Effector memory CD8-positive, alpha-beta T cell (primary cell): ENCODE data around the gene PDLIM1.

ENCODE experiments used
- ATAC-seq: fragments of 150-1000 bp; cut with Tn5 transposase; replicated peaks from 2 replicates; pipeline ENCODE4 v1.10.0; 2021; ENCODE audit warnings: mild to moderate bottlenecking, moderate library complexity
- DNase-seq, 3 experiments: peaks; one replicate each; pipeline ENCODE4 v3.0.0; 2021
- H3K27ac Mint-ChIP-seq, 2 donors: one replicate each; pipeline ENCODE4 v1.8.0; 2022; ENCODE audit warnings: mild to moderate bottlenecking in 2 of 2, mixed read lengths in 2 of 2, moderate library complexity in 2 of 2
- H3K27me3 Mint-ChIP-seq, 2 donors: one replicate each; pipeline ENCODE4 v1.8.0; 2022; ENCODE audit warnings: mixed read lengths in 2 of 2
- H3K36me3 Mint-ChIP-seq: one replicate; pipeline ENCODE4 v1.8.0; 2022; ENCODE audit warnings: mild to moderate bottlenecking, moderate library complexity, mixed read lengths; ENCODE audit not compliant: insufficient read depth
- H3K4me1 Mint-ChIP-seq, 2 donors: one replicate each; pipeline ENCODE4 v1.8.0; 2022; ENCODE audit warnings: low read depth in 2 of 2, mixed read lengths in 2 of 2
- H3K4me3 Mint-ChIP-seq, 2 donors: one replicate each; pipeline ENCODE4 v1.8.0; 2022; ENCODE audit warnings: mild to moderate bottlenecking in 2 of 2, mixed read lengths in 2 of 2, moderate library complexity in 2 of 2
- H3K9me3 Mint-ChIP-seq, 2 donors: one replicate each; pipeline ENCODE4 v1.8.0; 2022; ENCODE audit warnings: mixed read lengths in 2 of 2

The PDLIM1 gene

GRCh38 chr10:95327367-95327766, 36.6 kb upstream of the PDLIM1 start:
- peaks cover 0 to 7% of the 10 kb centered on the region in 2 donors for H3K27me3 Mint-ChIP-seq
- no peak overlapping the region for H3K4me3 Mint-ChIP-seq
- no peaks in the 10 kb centered on the region for H3K9me3 Mint-ChIP-seq
- H3K4me1 Mint-ChIP-seq, result peaks cover 0 to 2% of the 10 kb centered on the region in 2 donors
- no peak overlapping the region for H3K27ac Mint-ChIP-seq
- no peak for ATAC-seq
- DNase-seq, result no peak
- H3K36me3 Mint-ChIP-seq, result no peaks in the 10 kb centered on the region

- Mint-ChIP-seq H3K4me1 (peaks cover 0 to 2% of the 10 kb centered on the region in 2 donors), H3K9me3 (no peaks in the 10 kb centered on the region), H3K4me3 (no peak overlapping the region), H3K36me3 (no peaks in the 10 kb centered on the region), H3K27ac (no peak overlapping the region), H3K27me3 (peaks cover 0 to 7% of the 10 kb centered on the region in 2 donors)
- ATAC-seq (no peak), DNase-seq (no peak)
Observed at GRCh38 chr10:95326396-95326795, 35.6 kb upstream of the PDLIM1 start.

DNA sequence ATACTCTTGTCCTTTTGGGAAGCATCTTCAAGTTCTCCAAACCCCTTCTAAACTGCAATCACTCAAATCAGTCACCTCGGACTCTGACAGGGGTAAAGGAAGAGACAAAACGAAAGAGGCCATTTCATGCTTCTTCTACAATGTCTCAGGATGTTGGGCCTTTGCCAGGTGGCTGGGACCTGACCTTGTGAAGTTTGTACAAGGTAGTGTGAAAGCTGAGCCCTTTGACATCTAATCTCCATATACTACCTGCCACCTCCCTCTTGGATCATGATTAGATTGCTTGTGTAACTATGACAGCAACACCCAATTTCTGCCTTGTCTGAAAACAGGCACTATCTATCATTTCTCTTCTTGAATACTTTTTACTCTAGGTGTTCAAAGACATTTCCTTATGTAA, 35.1 kb upstream of the PDLIM1 start:
- H3K27me3 Mint-ChIP-seq, result peaks cover 0 to 7% of the 10 kb centered on the region in 2 donors
- no peaks in the 10 kb centered on the region for H3K36me3 Mint-ChIP-seq
- H3K4me3 Mint-ChIP-seq, result no peak overlapping the region
- DNase-seq, result no peak
- no peak overlapping the region for H3K27ac Mint-ChIP-seq
- no peaks in the 10 kb centered on the region for H3K9me3 Mint-ChIP-seq
- peaks cover 0 to 2% of the 10 kb centered on the region in 2 donors for H3K4me1 Mint-ChIP-seq
- ATAC-seq, result no peak

DNA sequence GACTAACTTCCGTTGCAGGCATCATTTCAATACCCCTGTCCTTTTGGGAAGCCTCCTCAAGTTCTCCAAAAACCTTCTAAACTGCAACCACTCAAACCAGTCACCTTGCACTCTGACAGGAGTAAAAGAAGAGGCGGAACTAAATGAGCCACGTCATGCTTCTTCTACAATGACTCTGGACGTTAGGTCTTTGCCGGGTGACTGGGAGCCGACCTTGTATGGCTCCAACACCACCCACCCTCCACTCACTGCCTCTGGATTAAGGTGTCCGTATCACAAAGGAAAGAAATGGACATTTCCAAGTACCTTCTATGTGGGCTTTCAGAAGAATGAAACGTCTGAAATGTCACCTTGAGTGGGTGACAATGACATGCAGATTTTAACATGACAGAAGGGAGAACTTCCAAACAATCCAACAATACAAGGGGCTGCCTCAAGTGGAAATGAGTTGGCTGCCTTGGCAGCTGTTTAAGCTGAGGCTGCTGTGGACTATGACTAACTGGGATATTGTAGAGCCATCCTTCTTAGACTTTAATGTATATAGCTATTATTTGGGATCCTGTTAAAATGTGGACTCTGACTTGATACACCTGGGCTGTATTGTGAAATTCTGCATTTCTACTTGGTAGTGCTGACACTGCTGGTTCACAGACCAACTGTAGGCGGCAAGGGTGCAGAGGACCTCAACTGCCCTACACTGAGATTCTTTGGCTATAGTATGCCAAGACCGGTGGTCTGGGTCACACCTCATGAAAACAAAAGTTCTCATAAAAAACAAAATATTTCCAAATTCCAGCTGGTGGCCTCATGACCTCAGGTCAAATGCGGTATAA, 33.8 kb upstream of the PDLIM1 start:
- Mint-ChIP-seq H3K36me3 (no peaks in the 10 kb centered on the region), H3K27me3 (peaks cover 0 to 7% of the 10 kb centered on the region in 2 donors), H3K4me1 (peaks cover 0 to 2% of the 10 kb centered on the region in 2 donors), H3K9me3 (no peaks in the 10 kb centered on the region), H3K27ac (no peak overlapping the region), H3K4me3 (no peak overlapping the region)
- ATAC-seq, result no peak
- DNase-seq, result no peak

DNA sequence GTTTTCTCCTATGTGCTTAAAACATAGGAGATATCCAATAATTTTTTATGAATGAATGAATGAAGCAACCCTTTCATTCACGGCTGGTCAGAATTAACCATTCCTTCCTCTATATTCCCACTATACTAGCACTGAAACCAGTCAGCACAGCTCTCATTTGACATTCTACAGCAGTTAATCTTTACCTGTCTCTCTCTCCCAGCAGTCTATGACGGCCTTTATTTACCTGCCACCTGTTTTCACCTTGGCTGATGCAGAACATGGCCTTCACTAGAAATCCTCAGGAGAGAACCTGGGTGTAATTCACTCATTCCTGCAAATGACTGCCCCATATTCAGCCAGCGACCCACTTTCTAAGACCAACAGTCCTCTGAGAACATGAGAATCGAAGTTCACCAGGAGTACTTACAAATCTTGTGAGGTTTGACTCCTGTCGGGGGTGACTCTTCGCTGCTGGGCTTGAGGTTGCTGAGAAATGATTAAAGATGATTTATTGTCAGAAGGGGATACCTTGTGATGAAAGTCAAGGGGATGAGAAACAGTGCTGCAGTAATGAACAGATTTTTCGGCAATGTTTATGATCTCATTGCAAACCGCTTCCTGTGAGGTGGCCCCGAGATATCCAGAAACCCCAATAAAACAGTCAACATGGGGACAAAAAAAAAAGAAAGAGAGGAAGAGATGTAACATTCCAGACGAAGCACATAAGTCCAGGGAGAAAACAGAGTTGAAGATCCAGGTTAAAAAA, 30.9 kb upstream of the PDLIM1 start:
- Mint-ChIP-seq H3K9me3 (no peaks in the 10 kb centered on the region), H3K4me3 (no peak overlapping the region), H3K27me3 (no peaks in the 10 kb centered on the region), H3K4me1 (no peaks in the 10 kb centered on the region), H3K27ac (no peak overlapping the region), H3K36me3 (no peaks in the 10 kb centered on the region)
- DNase-seq (no peak), ATAC-seq (no peak)

DNA sequence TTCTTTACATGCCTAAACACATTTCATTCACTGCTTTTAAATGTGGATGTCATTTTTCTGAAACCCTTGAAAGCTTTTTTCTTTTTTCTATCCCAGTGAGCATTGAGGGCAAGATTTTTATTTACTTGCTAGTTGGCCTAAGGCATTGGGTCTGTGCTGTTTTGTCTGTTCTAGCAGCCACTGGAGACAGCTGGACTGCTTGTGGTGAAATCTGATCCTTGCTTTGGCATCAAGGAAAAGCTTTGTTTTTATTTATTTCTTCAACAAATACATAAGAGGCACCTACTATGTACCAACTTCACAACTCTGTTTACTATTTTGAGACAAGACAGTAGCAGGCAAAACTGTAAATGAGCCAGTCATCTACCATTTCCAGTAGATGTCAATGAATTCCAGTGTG, 28.4 kb upstream of the PDLIM1 start:
- ATAC-seq, result no peak
- H3K27ac Mint-ChIP-seq, result no peak overlapping the region
- H3K4me3 Mint-ChIP-seq, result no peak overlapping the region
- H3K27me3 Mint-ChIP-seq, result no peaks in the 10 kb centered on the region
- no peaks in the 10 kb centered on the region for H3K36me3 Mint-ChIP-seq
- no peak for DNase-seq
- no peaks in the 10 kb centered on the region for H3K9me3 Mint-ChIP-seq
- H3K4me1 Mint-ChIP-seq, result no peaks in the 10 kb centered on the region

GRCh38 chr10:95315509-95315908, 24.7 kb upstream of the PDLIM1 start:
- H3K4me3 Mint-ChIP-seq, result no peak overlapping the region

GRCh38 chr10:95314192-95314918, 23.6 kb upstream of the PDLIM1 start:
- no peak for ATAC-seq
- Mint-ChIP-seq H3K9me3 (no peaks in the 10 kb centered on the region), H3K27ac (no peak overlapping the region), H3K27me3 (peaks cover 0 to 9% of the 10 kb centered on the region in 2 donors), H3K4me3 (no peak overlapping the region), H3K36me3 (no peaks in the 10 kb centered on the region), H3K4me1 (no peaks in the 10 kb centered on the region)
- DNase-seq, result no peak

More at GRCh38 chr10:95315509-95315908, 24.7 kb upstream of the PDLIM1 start:
- no peaks in the 10 kb centered on the region for H3K36me3 Mint-ChIP-seq
- no peak for DNase-seq
- H3K27me3 Mint-ChIP-seq, result peaks cover 0 to 2% of the 10 kb centered on the region in 2 donors
- ATAC-seq, result no peak
- H3K27ac Mint-ChIP-seq, result no peak overlapping the region
- no peaks in the 10 kb centered on the region for H3K4me1 Mint-ChIP-seq
- no peaks in the 10 kb centered on the region for H3K9me3 Mint-ChIP-seq

GRCh38 chr10:95312986-95313495, 22.2 kb upstream of the PDLIM1 start:
- H3K9me3 Mint-ChIP-seq, result no peaks in the 10 kb centered on the region
- no peak overlapping the region for H3K27ac Mint-ChIP-seq
- no peaks in the 10 kb centered on the region for H3K36me3 Mint-ChIP-seq
- peaks cover 0 to 9% of the 10 kb centered on the region in 2 donors for H3K27me3 Mint-ChIP-seq
- no peak for ATAC-seq
- no peak for DNase-seq
- no peak overlapping the region for H3K4me3 Mint-ChIP-seq
- no peaks in the 10 kb centered on the region for H3K4me1 Mint-ChIP-seq

- H3K27ac Mint-ChIP-seq, result no peak overlapping the region
- ATAC-seq, result no peak
- no peak overlapping the region for H3K4me3 Mint-ChIP-seq
- H3K4me1 Mint-ChIP-seq, result no peaks in the 10 kb centered on the region
- peaks cover 0 to 9% of the 10 kb centered on the region in 2 donors for H3K27me3 Mint-ChIP-seq
- H3K36me3 Mint-ChIP-seq, result no peaks in the 10 kb centered on the region
- no peak for DNase-seq
- H3K9me3 Mint-ChIP-seq, result no peaks in the 10 kb centered on the region
Observed at GRCh38 chr10:95312257-95312656, 21.5 kb upstream of the PDLIM1 start.

DNA sequence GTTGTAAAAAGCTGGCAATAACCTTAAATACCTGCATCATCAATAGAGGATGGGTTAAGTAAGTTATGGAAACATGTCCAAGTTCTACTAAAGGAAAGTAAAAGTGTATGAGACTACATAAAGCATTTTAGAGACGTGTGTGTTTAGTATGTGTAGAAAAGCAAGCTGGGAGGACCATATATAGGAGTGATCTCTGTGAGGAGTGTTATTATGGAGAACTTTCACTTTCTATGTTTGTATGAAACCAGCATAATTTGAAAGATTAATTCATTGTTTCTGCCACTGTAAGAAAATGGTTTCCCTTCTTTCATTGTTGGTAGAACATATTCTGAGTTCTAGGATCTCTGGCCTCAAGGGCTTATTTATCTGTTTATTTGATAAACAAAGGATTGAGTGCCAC, 19.2 kb upstream of the PDLIM1 start:
- Mint-ChIP-seq H3K27me3 (peaks cover 0 to 9% of the 10 kb centered on the region in 2 donors), H3K36me3 (no peaks in the 10 kb centered on the region), H3K4me1 (no peaks in the 10 kb centered on the region), H3K27ac (no peak overlapping the region), H3K4me3 (no peak overlapping the region), H3K9me3 (no peaks in the 10 kb centered on the region)
- DNase-seq (no peak), ATAC-seq (no peak)

DNA sequence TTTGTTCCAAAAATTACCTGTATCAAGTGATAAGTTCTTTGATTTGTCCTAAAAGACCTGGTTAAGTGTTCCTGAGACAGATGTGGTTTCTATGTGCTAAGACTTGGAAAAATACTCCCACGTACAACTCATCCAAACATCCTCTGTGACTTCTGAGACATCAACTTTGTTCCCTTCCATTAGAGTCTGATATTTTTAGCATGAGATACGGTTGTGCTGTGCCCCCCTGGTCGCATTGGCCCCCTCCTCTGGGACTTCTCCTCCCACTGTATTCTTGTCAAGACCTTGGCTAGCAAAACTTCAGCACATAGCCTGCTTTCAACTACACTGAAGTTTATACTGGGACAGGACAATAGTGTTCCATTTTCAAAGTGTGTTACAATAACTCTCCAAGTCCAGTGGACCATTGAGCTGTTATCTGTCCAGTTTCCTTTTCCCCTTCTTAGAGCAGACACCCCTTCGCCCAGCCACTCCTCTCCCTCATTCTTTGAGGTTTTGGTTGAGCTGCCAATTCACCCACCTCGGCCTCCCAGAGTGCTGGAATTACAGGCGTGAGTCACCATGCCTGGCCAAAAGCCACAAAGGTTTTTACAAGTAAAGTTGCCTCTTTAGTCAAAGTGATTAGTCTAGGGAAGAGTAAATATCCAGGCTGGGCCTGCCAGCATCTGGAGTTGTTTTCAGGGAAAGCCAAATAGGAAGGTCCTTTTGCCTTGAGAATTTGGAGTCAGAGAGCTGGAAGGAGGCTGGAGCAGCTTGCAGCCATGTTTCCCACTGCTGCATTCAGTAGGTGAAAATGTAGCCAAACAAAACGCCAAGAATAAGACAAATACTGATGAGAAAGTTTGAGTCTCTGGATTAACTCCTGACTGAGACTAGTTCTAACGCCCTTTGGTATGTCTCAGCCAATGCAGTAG, 17.8 kb upstream of the PDLIM1 start:
- H3K27ac Mint-ChIP-seq, result no peak overlapping the region
- no peak overlapping the region for H3K4me3 Mint-ChIP-seq
- H3K27me3 Mint-ChIP-seq, result peaks cover 0 to 9% of the 10 kb centered on the region in 2 donors
- DNase-seq (no peak), ATAC-seq (no peak)
- H3K9me3 Mint-ChIP-seq, result no peaks in the 10 kb centered on the region
- no peaks in the 10 kb centered on the region for H3K4me1 Mint-ChIP-seq
- no peaks in the 10 kb centered on the region for H3K36me3 Mint-ChIP-seq
